ENCODE results near the gene SLC6A2.

The SLC6A2 gene

DNA sequence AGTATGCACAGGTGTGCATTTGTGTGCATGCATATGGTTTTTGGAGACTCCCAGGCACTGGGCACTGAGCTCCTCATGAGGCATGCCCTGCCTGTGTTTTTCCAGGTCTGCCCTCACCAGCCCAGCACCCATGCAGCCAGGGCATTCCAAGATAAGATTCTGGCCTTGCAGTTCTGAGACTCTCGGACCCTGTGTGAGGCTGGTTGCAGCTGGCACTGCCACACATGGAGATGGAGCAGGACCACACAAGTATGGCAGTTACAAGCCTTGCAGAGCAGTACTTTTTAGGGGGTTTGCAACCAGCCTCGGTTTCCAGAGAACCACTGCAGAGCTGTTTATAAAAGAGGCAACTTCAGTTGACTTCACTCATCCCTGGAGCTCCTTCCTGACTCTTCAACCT is 10.2 kb downstream of the SLC6A2 start:
- no peak for DNase-seq (ENCODE audit: low read depth)

GRCh38 chr16:55667753-55668152 is 12.0 kb downstream of the SLC6A2 start:
- no peak for DNase-seq (ENCODE audit: low read depth)
- no peak overlapping the region for H3K4me3 ChIP-seq (ENCODE audit: low read depth, low read length)

More for the DNA sequence above, 10.2 kb downstream of the SLC6A2 start:
- no peak overlapping the region for H3K4me3 ChIP-seq (ENCODE audit: low read depth, low read length)

DNA sequence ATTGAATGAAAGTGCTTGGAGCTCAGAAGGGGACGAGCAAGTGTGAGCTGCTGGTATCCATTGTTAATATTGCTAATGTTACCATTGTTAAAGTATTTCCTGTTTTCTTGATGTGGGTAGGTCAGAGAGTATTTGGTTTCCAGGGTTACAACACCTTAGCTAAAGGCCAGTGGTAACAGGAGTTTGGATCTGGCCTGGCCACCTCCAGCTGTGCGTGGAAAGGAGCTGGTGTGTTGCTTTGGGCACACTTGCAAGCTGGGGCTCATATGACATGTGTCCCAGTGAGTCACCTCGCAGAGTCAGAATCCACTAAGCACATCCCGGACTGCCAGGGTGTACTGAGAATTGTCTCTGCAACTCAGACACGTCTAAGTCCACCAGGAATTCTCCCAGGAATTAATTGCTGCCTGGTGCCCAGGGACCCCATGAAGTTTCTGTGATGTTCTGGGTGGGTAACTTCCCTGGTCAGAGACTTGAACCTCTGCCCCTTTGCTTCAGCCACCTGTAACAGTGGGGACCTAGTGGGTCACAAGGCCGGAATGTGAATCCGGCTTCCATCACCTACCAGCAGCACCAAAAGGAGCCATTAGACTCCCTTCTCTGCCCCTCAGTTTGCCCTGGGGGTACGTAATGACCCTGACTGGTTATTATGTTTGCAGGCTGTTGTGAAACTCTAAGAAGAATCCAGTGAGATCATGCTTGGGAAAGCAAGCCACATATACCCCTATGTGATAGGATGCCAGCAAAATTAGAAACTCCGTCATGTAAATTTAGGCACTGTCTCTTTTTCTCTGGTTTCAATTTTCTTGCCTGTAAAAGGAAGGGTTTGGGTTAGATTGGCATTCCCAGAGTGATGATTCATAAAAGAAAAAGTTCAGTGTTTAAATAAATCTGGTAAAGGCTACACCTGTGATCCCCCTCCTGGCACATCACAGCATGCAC is 12.8 kb downstream of the SLC6A2 start:
- H3K4me3 ChIP-seq (ENCODE audit: low read depth, low read length): no peak overlapping the region
- DNase-seq (ENCODE audit: low read depth): no peak

- no peak overlapping the region for H3K4me3 ChIP-seq (ENCODE audit: low read depth, low read length)
- DNase-seq (ENCODE audit: low read depth): no peak
These were observed 15.6 kb downstream of the SLC6A2 start for GRCh38 chr16:55671206-55671973.

GRCh38 chr16:55671974-55672280 is 16.1 kb downstream of the SLC6A2 start:
- H3K4me3 ChIP-seq (ENCODE audit: low read depth, low read length): no peak overlapping the region
- no peak for DNase-seq (ENCODE audit: low read depth)

GRCh38 chr16:55672471-55672870 is 16.7 kb downstream of the SLC6A2 start:
- no peak overlapping the region for H3K4me3 ChIP-seq (ENCODE audit: low read depth, low read length)
- peak; percentile 75 for DNase-seq (ENCODE audit: low read depth)

DNA sequence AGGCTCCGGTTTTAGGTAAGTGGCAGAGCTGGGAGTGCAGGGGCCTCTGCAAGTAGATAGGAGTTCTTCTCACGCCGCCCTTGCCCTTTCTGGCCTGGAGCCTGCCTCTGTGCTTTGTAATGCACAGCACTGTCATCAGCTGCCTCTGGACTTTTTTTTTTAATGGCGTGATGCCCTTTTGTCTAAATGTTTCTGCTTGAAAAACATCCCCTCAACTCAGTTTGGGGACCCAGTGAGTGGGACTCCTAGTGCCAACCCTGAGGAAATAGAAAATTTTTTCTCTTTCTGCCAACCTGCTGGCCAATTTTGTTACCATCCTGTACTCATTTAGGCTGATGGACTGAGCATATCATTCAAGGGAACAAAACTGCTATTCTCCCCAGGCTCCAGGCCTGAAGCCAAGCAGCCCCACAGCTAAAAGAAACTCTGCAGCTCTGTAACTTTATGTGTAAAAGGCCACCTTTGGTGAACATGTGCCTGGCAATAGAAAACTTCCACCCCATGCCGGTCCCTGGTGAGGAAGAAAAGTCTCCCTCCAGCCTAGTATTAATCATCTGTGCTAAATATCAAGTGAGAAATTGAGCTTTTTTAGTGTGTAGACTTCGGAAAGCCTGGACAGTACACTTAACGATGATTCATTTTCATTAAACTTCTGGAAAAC is 22.5 kb downstream of the SLC6A2 start:
- DNase-seq (ENCODE audit: low read depth): no peak

DNA sequence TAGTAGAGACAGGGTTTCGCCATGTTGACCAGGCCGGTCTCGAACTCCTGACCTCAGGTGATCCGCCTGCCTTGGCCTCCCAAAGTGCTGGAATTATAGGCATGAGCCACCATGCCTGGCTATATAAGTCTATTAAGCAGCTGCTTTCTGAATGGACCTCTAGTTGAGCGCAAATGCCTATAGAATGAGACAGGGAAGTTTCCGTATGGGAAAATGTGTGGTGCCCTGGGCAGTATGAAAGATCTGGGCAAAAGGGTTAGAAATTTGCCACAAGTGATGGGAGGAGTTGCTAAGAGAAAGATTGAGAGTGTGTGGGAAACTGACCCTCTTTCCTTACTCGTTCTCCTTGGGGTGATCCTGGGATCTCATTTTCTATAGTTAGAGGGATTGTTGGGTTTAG is 26.3 kb downstream of the SLC6A2 start:
- H3K4me3 ChIP-seq (ENCODE audit: low read depth, low read length): no peak overlapping the region
- DNase-seq (ENCODE audit: low read depth): no peak

More for the DNA sequence above, 22.5 kb downstream of the SLC6A2 start:
- no peak overlapping the region for H3K4me3 ChIP-seq (ENCODE audit: low read depth, low read length)

GRCh38 chr16:55685973-55686372 is 30.2 kb downstream of the SLC6A2 start:
- H3K4me3 ChIP-seq (ENCODE audit: low read depth, low read length): no peak overlapping the region
- no peak for DNase-seq (ENCODE audit: low read depth)

DNA sequence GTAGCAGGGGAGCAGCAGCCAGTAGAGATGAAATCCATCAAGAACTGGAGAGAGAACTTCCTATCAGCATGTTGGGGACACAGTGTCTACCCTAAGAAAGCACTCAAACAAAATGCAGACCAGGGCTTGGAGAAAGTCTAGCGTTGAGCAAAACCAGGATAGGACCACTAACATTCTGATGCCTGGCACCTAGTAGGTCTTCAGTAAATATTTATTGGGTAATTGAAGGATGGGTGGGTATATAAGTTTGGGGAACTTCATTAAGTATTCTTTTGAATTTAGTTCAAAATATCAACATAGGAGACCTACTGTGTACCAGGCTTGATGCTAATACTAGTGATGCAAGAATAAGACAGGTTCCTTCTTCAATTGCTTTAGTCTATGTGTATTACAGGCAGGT is 30.9 kb downstream of the SLC6A2 start:
- no peak for DNase-seq (ENCODE audit: low read depth)

DNA sequence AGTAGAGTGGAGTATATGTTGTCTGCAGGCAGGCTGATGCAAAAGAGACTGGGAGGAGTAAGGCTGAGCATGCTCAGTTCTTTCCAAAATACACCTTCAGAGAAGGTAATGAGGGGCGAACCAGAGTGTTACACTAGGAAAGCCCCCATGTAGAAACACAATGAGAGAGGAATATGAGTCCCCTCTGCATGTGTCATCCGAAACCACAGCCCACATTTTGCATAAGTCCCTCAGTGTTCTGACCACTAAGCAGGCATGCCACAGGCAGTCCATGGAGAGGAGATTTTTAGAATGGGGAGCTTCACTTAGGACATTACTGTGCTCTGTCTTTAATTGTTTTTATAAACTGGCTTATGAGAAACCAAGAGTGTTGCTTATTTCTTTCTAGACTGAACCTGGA is 32.0 kb downstream of the SLC6A2 start:
- DNase-seq (ENCODE audit: low read depth): no peak
- no peak overlapping the region for H3K4me3 ChIP-seq (ENCODE audit: low read depth, low read length)

More for the DNA sequence above, 30.9 kb downstream of the SLC6A2 start:
- no peak overlapping the region for H3K4me3 ChIP-seq (ENCODE audit: low read depth, low read length)

DNA sequence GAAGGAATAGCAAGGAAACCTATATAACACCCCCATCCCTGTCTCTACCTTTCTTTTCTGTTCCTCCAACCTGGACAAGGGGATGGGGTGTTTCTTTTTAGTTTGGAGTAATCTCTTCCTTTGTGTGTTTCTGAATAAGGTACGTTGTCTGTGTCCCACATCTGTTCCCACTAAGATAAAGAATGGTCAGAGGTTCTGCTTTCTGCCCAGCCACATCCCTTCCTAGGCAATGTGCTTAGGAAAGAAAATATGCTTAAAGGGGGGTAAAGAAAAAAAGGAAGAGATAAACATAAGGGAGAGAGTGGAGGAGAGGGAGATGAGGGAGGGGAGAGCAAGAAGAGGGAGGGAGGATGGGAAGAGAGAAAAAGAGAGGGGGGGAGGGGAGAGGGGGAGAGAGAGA is 35.1 kb downstream of the SLC6A2 start:
- no peak for DNase-seq (ENCODE audit: low read depth)
- H3K4me3 ChIP-seq (ENCODE audit: low read depth, low read length): no peak overlapping the region

- H3K4me3 ChIP-seq (ENCODE audit: low read depth, low read length): no peak overlapping the region
- no peak for DNase-seq (ENCODE audit: low read depth)
These were observed 36.0 kb downstream of the SLC6A2 start for GRCh38 chr16:55691771-55692170.

GRCh38 chr16:55695595-55695994 is 39.8 kb downstream of the SLC6A2 start:
- no peak overlapping the region for H3K4me3 ChIP-seq (ENCODE audit: low read depth, low read length)
- no peak for DNase-seq (ENCODE audit: low read depth)

- no peak for DNase-seq (ENCODE audit: low read depth)
- H3K4me3 ChIP-seq (ENCODE audit: low read depth, low read length): no peak overlapping the region
These were observed 42.1 kb downstream of the SLC6A2 start for GRCh38 chr16:55697867-55698266.

- DNase-seq (ENCODE audit: low read depth): no peak
- H3K4me3 ChIP-seq (ENCODE audit: low read depth, low read length): no peak overlapping the region
These were observed 42.5 kb downstream of the SLC6A2 start for GRCh38 chr16:55698331-55698730.

- DNase-seq (ENCODE audit: low read depth): no peak
- no peak overlapping the region for H3K4me3 ChIP-seq (ENCODE audit: low read depth, low read length)
These were observed 43.2 kb downstream of the SLC6A2 start for GRCh38 chr16:55698946-55699345.

DNA sequence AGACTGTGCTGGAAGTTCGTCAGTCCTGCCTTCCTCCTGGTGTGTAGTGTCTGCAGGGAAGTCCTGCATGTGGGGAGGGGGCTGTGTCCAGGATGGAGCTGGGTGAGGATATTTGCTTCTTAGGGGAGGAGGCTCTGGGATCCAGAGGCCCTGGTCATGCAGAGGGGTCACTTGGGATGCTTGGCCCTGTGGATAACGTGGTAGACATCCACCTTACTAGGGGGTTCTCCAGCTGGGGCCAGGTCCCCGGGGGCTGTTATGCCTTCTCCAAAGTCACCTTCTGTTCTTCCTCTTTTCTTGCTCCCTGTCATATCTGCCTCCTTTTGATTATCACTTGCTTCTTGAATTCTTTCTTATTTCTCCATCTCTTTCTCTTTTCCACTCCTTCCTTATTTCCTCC is 43.8 kb downstream of the SLC6A2 start:
- no peak overlapping the region for H3K4me3 ChIP-seq (ENCODE audit: low read depth, low read length)
- no peak for DNase-seq (ENCODE audit: low read depth)

GRCh38 chr16:55700067-55700466 is 44.3 kb downstream of the SLC6A2 start:
- no peak for DNase-seq (ENCODE audit: low read depth)
- H3K4me3 ChIP-seq (ENCODE audit: low read depth, low read length): no peak overlapping the region

- H3K4me3 ChIP-seq (ENCODE audit: low read depth, low read length): no peak overlapping the region
- DNase-seq (ENCODE audit: low read depth): no peak
These were observed 45.2 kb downstream of the SLC6A2 start for GRCh38 chr16:55700961-55701360.

Measured in skeletal muscle cell (primary cell).